Panc1 (cell line): Measurements from ENCODE around the gene CD226.

ENCODE experiments used
- POLR2AphosphoS5 ChIP-seq: IDR thresholded peaks from 2 replicates; pipeline ENCODE4 v1.6.1; 2012; ENCODE audit warnings: mild to moderate bottlenecking, low read depth, low read length, moderate library complexity
- SIN3A ChIP-seq: IDR thresholded peaks from 2 replicates; pipeline ENCODE4 v1.6.1; 2012; ENCODE audit warnings: low read depth, mild to moderate bottlenecking, low read length, moderate library complexity, borderline replicate concordance; ENCODE audit not compliant: insufficient read depth
- TCF7L2 ChIP-seq: IDR thresholded peaks from 2 replicates; pipeline ENCODE4 v1.6.1; 2011; ENCODE audit warnings: mild to moderate bottlenecking, low read depth, low read length, inconsistent platforms
- TF ChIP-seq, protein P1 (sequence below): fragments of 450-650 bp; IDR thresholded peaks from 2 replicates; pipeline ENCODE4 v1.5.1; 2017; ENCODE audit warnings: mild to moderate bottlenecking
- TF ChIP-seq, protein P2 (sequence below), 2 experiments: IDR thresholded peaks; 2 replicates each; pipeline ENCODE4 v1.6.1; 2011 to 2012; ENCODE audit warnings: low read depth in 2 of 2, control low read depth in 1 of 2, low read length in 1 of 2, mild to moderate bottlenecking in 1 of 2, moderate library complexity in 1 of 2; ENCODE audit not compliant: insufficient read depth in 1 of 2

GRCh38 chr18:69839497-69839896 lies 108.2 kb downstream of the CD226 start:
- TF ChIP-seq, protein P1, sequence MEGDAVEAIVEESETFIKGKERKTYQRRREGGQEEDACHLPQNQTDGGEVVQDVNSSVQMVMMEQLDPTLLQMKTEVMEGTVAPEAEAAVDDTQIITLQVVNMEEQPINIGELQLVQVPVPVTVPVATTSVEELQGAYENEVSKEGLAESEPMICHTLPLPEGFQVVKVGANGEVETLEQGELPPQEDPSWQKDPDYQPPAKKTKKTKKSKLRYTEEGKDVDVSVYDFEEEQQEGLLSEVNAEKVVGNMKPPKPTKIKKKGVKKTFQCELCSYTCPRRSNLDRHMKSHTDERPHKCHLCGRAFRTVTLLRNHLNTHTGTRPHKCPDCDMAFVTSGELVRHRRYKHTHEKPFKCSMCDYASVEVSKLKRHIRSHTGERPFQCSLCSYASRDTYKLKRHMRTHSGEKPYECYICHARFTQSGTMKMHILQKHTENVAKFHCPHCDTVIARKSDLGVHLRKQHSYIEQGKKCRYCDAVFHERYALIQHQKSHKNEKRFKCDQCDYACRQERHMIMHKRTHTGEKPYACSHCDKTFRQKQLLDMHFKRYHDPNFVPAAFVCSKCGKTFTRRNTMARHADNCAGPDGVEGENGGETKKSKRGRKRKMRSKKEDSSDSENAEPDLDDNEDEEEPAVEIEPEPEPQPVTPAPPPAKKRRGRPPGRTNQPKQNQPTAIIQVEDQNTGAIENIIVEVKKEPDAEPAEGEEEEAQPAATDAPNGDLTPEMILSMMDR: no peak
- TF ChIP-seq, protein P2, sequence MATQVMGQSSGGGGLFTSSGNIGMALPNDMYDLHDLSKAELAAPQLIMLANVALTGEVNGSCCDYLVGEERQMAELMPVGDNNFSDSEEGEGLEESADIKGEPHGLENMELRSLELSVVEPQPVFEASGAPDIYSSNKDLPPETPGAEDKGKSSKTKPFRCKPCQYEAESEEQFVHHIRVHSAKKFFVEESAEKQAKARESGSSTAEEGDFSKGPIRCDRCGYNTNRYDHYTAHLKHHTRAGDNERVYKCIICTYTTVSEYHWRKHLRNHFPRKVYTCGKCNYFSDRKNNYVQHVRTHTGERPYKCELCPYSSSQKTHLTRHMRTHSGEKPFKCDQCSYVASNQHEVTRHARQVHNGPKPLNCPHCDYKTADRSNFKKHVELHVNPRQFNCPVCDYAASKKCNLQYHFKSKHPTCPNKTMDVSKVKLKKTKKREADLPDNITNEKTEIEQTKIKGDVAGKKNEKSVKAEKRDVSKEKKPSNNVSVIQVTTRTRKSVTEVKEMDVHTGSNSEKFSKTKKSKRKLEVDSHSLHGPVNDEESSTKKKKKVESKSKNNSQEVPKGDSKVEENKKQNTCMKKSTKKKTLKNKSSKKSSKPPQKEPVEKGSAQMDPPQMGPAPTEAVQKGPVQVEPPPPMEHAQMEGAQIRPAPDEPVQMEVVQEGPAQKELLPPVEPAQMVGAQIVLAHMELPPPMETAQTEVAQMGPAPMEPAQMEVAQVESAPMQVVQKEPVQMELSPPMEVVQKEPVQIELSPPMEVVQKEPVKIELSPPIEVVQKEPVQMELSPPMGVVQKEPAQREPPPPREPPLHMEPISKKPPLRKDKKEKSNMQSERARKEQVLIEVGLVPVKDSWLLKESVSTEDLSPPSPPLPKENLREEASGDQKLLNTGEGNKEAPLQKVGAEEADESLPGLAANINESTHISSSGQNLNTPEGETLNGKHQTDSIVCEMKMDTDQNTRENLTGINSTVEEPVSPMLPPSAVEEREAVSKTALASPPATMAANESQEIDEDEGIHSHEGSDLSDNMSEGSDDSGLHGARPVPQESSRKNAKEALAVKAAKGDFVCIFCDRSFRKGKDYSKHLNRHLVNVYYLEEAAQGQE (IDR thresholded peaks at IDR 0.05; ENCODE audit: insufficient read depth in 1 of 2, low read depth in 2 of 2, low read length in 1 of 2): no peak
- TF ChIP-seq POLR2AphosphoS5 (no peak), TCF7L2 (no peak), SIN3A (no peak)
